22Rv1 (cell line): ENCODE measurements around the gene DDTL.
"Not testable (repeated sequence)": the region's sequence is repeated elsewhere in the genome, so short reads cannot be mapped to it uniquely, and the experiment has no call there.

Experiments
- ZFX ChIP-seq: fragments of 450-650 bp; IDR thresholded peaks from 2 replicates; pipeline ENCODE4 v1.6.1; 2017; ENCODE audit warnings: antibody characterized with exemption, borderline replicate concordance
- TF ChIP-seq, protein P1 (sequence below): fragments of 450-650 bp; IDR thresholded peaks from 2 replicates; pipeline ENCODE4 v1.5.1; 2017; ENCODE audit warnings: mild to moderate bottlenecking

DNA sequence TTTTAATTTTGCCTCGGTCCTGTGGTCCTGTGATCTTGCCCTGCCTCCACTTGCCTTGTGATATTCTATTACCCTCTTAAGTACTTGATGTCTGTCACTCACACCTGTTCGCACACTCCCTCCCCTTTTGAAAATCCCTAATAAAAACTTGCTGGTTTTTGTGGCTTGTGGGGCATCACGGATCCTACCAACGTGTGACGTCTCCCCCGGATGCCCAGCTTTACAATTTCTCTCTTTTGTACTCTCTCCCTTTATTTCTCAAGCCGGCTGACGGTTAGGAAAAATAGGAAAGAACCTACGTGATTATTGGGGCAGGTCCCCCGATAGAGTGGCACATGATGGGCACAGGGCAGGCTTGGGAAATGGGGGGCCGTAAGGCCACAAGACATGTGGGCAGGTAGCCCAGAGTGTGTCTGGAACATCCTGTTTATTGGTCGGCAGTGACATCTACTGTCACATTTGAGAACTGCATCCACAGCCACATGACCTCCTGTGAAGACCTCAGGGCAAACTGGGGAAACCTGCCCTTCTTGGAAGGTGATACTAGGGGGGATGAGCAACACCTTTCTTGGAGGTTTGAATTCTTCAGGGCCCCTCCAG, 10.3 kb upstream of the DDTL start:
- TF ChIP-seq, protein P1, sequence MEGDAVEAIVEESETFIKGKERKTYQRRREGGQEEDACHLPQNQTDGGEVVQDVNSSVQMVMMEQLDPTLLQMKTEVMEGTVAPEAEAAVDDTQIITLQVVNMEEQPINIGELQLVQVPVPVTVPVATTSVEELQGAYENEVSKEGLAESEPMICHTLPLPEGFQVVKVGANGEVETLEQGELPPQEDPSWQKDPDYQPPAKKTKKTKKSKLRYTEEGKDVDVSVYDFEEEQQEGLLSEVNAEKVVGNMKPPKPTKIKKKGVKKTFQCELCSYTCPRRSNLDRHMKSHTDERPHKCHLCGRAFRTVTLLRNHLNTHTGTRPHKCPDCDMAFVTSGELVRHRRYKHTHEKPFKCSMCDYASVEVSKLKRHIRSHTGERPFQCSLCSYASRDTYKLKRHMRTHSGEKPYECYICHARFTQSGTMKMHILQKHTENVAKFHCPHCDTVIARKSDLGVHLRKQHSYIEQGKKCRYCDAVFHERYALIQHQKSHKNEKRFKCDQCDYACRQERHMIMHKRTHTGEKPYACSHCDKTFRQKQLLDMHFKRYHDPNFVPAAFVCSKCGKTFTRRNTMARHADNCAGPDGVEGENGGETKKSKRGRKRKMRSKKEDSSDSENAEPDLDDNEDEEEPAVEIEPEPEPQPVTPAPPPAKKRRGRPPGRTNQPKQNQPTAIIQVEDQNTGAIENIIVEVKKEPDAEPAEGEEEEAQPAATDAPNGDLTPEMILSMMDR = peak; percentile 73
- not testable (repeated sequence) for TF ChIP-seq ZFX
